Prostate gland (tissue), 2 donors: Measurements from ENCODE around the gene CXCR3.

ENCODE experiments used
- CTCF ChIP-seq, 4 experiments: fragments of 200-600 bp in 2 of 4; fragments of 450-650 bp in 2 of 4; sonication (generic) in 2 of 4; IDR thresholded peaks; 1 replicate in 3 of 4; 2 replicates in 1 of 4; pipeline ENCODE4 v1.5.1; 2016 to 2019; ENCODE audit warnings: antibody characterized with exemption in 4 of 4, mild to moderate bottlenecking in 2 of 4, moderate library complexity in 2 of 4
- POLR2A ChIP-seq: fragments of 450-650 bp; IDR thresholded peaks from one replicate; pipeline ENCODE4 v1.6.1; 2016; ENCODE audit warnings: antibody characterized with exemption, mild to moderate bottlenecking

GRCh38 chrX:71604141-71604540 lies 14.2 kb downstream of the CXCR3 start:
- TF ChIP-seq POLR2A: no peak
- TF ChIP-seq CTCF (IDR thresholded peaks at IDR 0.05): no peak
